ENCODE measurements around the gene SDF2L1. TPM values are rescaled to one million over a fixed set of nuclear protein-coding genes. Genes with fewer than 3 reads are reported as not detected.
A peak's percentile ranks its signal among the peaks of the same experiment; 100 is the strongest.

The SDF2L1 gene
- total and polyA plus RNA-seq, 9 of the 15 experiments (the other 6 are each of a cell fraction or from before 2014, with no cell fraction given) = 15.1 to 989 (median 124) TPM

DNA sequence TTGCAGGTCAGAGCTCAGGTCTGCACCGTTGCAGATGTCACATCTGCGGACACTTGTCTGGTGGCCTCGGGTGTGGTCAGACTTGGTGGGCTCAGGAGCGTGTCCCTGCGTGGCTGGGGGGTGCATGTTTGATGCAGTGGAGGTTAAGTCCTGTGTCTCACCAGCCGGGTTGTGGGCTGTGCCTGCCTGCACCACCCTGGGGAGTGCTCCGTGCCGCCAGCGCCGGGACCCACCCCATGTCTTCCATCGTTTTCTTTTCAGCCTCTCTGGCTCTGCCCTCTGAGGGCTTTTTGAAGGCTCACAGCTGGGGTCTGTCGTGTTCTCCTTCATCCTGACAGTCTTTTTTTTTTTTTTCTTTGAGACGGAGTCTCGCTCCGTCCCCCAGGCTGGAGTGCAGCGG lies 49.7 kb downstream of the SDF2L1 start (continued):
- TF ChIP-seq ZNF384 (IDR thresholded peaks at IDR 0.05; ENCODE audit: low read depth, low read length) = no peak
- TF ChIP-seq, protein P1, sequence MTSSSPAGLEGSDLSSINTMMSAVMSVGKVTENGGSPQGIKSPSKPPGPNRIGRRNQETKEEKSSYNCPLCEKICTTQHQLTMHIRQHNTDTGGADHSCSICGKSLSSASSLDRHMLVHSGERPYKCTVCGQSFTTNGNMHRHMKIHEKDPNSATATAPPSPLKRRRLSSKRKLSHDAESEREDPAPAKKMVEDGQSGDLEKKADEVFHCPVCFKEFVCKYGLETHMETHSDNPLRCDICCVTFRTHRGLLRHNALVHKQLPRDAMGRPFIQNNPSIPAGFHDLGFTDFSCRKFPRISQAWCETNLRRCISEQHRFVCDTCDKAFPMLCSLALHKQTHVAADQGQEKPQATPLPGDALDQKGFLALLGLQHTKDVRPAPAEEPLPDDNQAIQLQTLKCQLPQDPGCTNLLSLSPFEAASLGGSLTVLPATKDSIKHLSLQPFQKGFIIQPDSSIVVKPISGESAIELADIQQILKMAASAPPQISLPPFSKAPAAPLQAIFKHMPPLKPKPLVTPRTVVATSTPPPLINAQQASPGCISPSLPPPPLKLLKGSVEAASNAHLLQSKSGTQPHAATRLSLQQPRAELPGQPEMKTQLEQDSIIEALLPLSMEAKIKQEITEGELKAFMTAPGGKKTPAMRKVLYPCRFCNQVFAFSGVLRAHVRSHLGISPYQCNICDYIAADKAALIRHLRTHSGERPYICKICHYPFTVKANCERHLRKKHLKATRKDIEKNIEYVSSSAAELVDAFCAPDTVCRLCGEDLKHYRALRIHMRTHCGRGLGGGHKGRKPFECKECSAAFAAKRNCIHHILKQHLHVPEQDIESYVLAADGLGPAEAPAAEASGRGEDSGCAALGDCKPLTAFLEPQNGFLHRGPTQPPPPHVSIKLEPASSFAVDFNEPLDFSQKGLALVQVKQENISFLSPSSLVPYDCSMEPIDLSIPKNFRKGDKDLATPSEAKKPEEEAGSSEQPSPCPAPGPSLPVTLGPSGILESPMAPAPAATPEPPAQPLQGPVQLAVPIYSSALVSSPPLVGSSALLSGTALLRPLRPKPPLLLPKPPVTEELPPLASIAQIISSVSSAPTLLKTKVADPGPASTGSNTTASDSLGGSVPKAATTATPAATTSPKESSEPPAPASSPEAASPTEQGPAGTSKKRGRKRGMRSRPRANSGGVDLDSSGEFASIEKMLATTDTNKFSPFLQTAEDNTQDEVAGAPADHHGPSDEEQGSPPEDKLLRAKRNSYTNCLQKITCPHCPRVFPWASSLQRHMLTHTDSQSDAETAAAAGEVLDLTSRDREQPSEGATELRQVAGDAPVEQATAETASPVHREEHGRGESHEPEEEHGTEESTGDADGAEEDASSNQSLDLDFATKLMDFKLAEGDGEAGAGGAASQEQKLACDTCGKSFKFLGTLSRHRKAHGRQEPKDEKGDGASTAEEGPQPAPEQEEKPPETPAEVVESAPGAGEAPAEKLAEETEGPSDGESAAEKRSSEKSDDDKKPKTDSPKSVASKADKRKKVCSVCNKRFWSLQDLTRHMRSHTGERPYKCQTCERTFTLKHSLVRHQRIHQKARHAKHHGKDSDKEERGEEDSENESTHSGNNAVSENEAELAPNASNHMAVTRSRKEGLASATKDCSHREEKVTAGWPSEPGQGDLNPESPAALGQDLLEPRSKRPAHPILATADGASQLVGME (CRISPR knock-in tag; IDR thresholded peaks at IDR 0.05) = 0 out of 2 replicates have a peak, but pooled peaks have one; percentile 27
- TF ChIP-seq, protein P2, sequence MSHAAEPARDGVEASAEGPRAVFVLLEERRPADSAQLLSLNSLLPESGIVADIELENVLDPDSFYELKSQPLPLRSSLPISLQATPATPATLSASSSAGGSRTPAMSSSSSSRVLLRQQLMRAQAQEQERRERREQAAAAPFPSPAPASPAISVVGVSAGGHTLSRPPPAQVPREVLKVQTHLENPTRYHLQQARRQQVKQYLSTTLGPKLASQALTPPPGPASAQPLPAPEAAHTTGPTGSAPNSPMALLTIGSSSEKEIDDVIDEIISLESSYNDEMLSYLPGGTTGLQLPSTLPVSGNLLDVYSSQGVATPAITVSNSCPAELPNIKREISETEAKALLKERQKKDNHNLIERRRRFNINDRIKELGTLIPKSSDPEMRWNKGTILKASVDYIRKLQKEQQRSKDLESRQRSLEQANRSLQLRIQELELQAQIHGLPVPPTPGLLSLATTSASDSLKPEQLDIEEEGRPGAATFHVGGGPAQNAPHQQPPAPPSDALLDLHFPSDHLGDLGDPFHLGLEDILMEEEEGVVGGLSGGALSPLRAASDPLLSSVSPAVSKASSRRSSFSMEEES (CRISPR knock-in tag; IDR thresholded peaks at IDR 0.05) = no peak
- TF ChIP-seq, protein P3, sequence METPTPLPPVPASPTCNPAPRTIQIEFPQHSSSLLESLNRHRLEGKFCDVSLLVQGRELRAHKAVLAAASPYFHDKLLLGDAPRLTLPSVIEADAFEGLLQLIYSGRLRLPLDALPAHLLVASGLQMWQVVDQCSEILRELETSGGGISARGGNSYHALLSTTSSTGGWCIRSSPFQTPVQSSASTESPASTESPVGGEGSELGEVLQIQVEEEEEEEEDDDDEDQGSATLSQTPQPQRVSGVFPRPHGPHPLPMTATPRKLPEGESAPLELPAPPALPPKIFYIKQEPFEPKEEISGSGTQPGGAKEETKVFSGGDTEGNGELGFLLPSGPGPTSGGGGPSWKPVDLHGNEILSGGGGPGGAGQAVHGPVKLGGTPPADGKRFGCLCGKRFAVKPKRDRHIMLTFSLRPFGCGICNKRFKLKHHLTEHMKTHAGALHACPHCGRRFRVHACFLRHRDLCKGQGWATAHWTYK (CRISPR knock-in tag; IDR thresholded peaks at IDR 0.05) = peak; percentile 80; the same call in 1 of the 2 replicates
- no peak for TF ChIP-seq NFXL1 (CRISPR knock-in tag; IDR thresholded peaks at IDR 0.05)
- no peak for TF ChIP-seq RB1 (IDR thresholded peaks at IDR 0.05; ENCODE audit: low read depth)
- TF ChIP-seq SMC3 (conservative IDR thresholded peaks at IDR 0.05; ENCODE audit: insufficient read depth, low read depth, low read length) = no peak
- no peak for TF ChIP-seq NRF1 (conservative IDR thresholded peaks at IDR 0.05 in 1 of 2, IDR thresholded peaks at IDR 0.05 in 1 of 2)
- TF ChIP-seq ESRRB (CRISPR knock-in tag; IDR thresholded peaks at IDR 0.05; ENCODE audit: borderline replicate concordance) = no peak
- TF ChIP-seq WHSC1 (IDR thresholded peaks at IDR 0.05; ENCODE audit: low read length) = no peak
- no peak for TF ChIP-seq TCF3 (CRISPR knock-in tag; IDR thresholded peaks at IDR 0.05)
- TF ChIP-seq ZNF347 (CRISPR knock-in tag; IDR thresholded peaks at IDR 0.05; ENCODE audit: low read depth) = no peak
- TF ChIP-seq, protein P4, sequence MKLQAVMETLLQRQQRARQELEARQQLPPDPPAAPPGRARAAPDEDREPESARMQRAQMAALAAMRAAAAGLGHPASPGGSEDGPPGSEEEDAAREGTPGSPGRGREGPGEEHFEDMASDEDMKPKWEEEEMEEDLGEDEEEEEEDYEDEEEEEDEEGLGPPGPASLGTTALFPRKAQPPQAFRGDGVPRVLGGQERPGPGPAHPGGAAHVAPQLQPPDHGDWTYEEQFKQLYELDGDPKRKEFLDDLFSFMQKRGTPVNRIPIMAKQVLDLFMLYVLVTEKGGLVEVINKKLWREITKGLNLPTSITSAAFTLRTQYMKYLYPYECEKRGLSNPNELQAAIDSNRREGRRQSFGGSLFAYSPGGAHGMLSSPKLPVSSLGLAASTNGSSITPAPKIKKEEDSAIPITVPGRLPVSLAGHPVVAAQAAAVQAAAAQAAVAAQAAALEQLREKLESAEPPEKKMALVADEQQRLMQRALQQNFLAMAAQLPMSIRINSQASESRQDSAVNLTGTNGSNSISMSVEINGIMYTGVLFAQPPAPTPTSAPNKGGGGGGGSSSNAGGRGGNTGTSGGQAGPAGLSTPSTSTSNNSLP (IDR thresholded peaks at IDR 0.05; ENCODE audit: borderline replicate concordance, low read depth, low read length) = no peak
- TF ChIP-seq ZNF583 (CRISPR knock-in tag; IDR thresholded peaks at IDR 0.05) = 0 out of 2 replicates have a peak, but pooled peaks have one; percentile 53
- no peak for TF ChIP-seq XRCC3 (IDR thresholded peaks at IDR 0.05)
- no peak for TF ChIP-seq BRF1 (IDR thresholded peaks at IDR 0.05; ENCODE audit: borderline replicate concordance, extremely low read depth, insufficient read length)
- TF ChIP-seq ZFP30 (CRISPR knock-in tag; IDR thresholded peaks at IDR 0.05; ENCODE audit: borderline replicate concordance) = 0 out of 2 replicates have a peak, but pooled peaks have one; percentile 32
- TF ChIP-seq TCF7L2 (IDR thresholded peaks at IDR 0.05; ENCODE audit: low read depth, low read length) = no peak
- no peak for TF ChIP-seq HMGN3 (IDR thresholded peaks at IDR 0.05; ENCODE audit: borderline replicate concordance, extremely low read depth, insufficient read length, low read depth, low read length)
